Fibroblast of skin of left quadriceps (primary cell): Measurements from ENCODE around the gene MIS12.

Experiments used
- DNase-seq, 2 experiments: peaks; one replicate each; pipeline ENCODE4 v3.0.0-alpha.2; 2013; ENCODE audit warnings: low read depth in 2 of 2

MIS12 gene

GRCh38 chr17:5535436-5535835, 49.1 kb downstream of the MIS12 start:
- DNase-seq, result no peak

GRCh38 chr17:5536866-5537650, 50.7 kb downstream of the MIS12 start:
- peak in 1 of 2 experiments; percentile 10 for DNase-seq

GRCh38 chr17:5539286-5539685, 52.9 kb downstream of the MIS12 start:
- DNase-seq, result no peak

GRCh38 chr17:5540321-5540720, 54.0 kb downstream of the MIS12 start:
- DNase-seq, result no peak
